GM21390 (cell line): ENCODE results near the gene PCDHA5.
"Not testable (repeated sequence)": the region's sequence is repeated elsewhere in the genome, so short reads cannot be mapped to it uniquely, and the experiment has no call there.

Experiments used
- ATAC-seq: cut with Tn5 transposase; IDR thresholded peaks from one replicate; pipeline ENCODE4 v1.9.1; 2021; ENCODE audit not compliant: unreplicated experiment

PCDHA5 gene

DNA sequence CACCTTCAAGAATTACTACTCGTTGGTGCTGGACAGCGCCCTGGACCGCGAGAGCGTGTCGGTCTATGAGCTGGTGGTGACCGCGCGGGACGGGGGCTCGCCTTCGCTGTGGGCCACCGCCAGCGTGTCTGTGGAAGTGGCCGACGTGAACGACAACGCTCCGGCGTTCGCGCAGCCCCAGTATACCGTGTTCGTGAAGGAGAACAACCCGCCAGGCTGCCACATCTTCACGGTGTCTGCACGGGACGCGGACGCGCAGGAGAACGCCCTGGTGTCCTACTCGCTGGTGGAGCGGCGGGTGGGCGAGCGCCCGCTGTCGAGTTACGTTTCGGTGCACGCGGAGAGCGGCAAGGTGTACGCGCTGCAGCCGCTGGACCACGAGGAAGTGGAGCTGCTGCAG, 1.6 kb downstream of the PCDHA5 start:
- ATAC-seq, result not testable (repeated sequence)

DNA sequence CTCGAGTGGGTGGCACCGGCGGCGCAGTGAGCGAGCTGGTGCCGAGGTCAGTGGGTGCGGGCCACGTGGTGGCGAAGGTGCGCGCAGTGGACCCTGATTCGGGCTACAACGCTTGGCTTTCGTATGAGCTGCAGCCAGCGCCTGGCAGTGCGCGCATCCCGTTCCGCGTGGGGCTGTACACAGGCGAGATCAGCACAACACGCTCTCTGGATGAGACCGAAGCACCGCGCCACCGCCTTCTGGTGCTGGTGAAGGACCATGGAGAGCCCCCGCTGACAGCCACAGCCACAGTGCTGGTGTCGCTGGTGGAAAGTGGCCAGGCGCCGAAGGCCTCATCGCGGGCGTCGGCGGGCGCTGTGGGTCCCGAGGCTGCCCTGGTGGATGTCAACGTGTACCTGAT, 2.1 kb downstream of the PCDHA5 start:
- no peak for ATAC-seq

DNA sequence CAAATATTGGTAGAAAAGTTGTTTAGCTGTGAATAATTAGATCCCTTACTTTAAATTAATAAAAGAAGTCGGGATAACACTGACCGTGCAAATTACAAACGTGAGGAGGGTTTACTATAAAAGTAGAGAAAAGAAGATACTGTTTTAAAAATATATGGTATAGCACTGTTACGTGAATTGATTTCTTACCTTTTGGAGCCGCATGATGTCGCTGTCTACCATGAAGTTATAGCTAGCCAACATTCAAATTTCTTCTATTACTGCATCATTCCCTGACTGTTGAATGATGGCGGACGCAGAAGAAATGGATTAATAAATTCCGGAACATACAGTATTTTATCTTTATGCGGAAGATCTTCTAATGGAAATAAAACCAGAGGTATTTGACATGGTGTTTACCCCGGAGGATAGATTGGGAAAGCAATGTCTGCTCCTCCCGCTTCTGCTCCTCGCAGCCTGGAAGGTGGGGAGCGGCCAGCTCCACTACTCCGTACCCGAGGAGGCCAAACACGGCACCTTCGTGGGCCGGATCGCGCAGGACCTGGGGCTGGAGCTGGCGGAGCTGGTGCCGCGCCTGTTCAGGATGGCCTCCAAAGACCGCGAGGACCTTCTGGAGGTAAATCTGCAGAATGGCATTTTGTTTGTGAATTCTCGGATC, 6.4 kb downstream of the PCDHA5 start, which contains the start of gene PCDHA6:
TSS of gene PCDHA6 (plus strand) at position 257 of the 658 bp plus-strand sequence. CDS start at position 389, 132 bp downstream.
- no peak for ATAC-seq

DNA sequence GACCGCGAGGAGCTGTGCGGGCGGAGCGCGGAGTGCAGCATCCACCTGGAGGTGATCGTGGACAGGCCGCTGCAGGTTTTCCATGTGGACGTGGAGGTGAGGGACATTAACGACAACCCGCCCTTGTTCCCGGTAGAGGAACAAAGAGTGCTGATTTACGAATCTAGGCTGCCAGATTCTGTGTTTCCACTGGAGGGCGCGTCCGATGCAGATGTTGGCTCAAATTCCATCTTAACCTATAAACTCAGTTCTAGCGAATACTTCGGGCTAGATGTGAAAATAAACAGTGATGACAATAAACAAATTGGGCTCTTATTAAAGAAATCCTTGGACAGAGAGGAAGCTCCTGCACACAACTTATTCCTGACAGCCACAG, 6.9 kb downstream of the PCDHA5 start:
- no peak for ATAC-seq

DNA sequence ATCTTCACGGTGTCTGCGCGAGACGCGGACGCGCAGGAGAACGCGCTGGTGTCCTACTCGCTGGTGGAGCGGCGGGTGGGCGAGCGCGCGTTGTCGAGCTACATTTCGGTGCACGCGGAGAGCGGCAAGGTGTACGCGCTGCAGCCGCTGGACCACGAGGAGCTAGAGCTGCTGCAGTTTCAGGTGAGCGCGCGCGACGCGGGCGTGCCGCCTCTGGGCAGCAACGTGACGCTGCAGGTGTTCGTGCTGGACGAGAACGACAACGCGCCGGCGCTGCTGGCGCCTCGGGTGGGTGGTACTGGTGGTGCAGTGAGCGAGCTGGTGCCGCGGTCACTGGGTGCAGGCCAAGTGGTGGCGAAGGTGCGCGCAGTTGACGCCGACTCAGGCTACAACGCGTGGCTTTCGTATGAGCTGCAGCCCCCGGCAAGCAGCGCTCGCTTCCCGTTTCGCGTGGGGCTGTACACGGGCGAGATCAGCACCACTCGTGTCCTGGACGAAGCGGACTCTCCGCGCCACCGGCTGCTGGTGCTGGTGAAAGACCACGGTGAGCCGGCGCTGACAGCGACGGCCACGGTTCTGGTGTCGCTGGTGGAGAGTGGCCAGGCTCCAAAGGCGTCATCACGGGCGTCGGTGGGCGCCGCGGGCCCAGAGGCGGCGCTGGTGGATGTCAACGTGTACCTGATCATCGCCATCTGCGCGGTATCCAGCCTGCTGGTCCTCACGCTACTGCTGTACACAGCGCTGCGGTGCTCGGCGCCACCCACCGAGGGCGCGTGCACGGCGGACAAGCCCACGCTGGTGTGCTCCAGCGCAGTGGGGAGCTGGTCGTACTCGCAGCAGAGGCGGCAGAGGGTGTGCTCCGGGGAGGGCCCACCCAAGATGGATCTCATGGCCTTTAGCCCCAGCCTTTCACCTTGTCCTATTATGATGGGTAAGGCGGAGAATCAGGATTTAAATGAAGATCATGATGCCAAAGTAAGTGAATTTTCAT, 8.4 kb downstream of the PCDHA5 start:
- not testable (repeated sequence) for ATAC-seq

DNA sequence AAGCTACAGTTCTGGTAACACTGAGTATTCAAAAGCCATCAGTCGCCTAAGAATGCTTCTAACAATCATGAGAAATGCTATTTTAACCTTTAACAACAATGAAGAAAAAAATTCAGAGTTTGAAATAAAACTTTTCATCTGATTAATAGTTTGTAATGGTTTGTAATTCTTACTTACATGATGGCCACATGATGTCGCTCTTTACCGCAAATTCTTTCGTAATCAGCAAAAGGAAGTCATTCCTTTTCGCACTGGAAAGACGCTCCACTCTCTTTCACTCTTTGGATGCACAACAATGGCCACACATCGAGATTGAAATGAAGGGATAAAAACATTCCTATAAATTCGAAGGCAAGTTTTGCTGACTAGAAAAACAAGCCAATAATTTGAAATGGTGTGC, 12.6 kb downstream of the PCDHA5 start, which contains the start of gene PCDHA7:
TSS of gene PCDHA7 (plus strand) at position 277 of the 400 bp plus-strand sequence. CDS start at position 392, 115 bp downstream.
- no peak for ATAC-seq

DNA sequence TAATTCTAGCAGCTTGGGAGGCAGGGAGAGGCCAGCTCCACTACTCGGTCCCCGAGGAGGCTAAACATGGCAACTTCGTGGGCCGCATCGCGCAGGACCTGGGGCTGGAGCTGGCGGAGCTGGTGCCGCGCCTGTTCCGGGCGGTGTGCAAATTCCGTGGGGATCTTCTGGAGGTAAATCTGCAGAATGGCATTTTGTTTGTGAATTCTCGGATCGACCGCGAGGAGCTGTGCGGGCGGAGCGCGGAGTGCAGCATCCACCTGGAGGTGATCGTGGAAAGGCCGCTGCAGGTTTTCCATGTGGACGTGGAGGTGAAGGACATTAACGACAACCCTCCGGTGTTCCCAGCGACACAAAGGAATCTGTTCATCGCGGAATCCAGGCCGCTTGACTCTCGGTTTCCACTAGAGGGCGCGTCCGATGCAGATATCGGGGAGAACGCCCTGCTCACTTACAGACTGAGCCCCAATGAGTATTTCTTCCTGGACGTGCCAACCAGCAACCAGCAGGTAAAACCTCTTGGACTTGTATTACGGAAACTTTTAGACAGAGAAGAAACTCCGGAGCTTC, 13.1 kb downstream of the PCDHA5 start:
- not testable (repeated sequence) for ATAC-seq

DNA sequence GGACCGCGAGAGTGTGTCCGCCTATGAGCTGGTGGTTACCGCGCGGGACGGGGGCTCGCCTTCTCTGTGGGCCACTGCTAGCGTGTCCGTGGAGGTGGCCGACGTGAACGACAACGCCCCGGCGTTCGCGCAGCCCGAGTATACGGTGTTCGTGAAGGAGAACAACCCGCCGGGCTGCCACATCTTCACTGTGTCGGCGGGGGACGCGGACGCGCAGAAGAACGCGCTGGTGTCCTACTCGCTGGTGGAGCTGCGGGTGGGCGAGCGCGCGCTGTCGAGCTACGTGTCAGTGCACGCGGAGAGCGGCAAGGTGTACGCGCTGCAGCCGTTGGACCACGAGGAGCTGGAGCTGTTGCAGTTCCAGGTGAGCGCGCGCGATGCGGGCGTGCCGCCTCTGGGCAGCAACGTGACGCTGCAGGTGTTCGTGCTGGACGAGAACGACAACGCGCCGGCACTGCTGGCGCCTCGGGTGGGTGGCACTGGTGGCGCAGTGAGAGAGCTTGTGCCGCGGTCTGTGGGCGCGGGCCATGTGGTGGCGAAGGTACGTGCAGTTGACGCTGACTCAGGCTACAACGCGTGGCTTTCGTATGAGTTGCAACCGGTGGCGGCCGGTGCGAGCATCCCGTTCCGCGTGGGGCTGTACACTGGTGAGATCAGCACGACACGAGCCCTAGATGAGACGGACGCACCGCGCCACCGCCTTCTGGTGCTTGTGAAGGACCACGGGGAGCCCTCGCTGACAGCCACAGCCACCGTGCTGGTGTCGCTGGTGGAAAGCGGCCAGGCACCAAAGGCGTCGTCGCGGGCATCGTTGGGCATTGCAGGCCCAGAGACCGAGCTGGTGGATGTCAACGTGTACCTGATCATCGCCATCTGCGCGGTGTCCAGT, 14.5 kb downstream of the PCDHA5 start:
- no peak for ATAC-seq

DNA sequence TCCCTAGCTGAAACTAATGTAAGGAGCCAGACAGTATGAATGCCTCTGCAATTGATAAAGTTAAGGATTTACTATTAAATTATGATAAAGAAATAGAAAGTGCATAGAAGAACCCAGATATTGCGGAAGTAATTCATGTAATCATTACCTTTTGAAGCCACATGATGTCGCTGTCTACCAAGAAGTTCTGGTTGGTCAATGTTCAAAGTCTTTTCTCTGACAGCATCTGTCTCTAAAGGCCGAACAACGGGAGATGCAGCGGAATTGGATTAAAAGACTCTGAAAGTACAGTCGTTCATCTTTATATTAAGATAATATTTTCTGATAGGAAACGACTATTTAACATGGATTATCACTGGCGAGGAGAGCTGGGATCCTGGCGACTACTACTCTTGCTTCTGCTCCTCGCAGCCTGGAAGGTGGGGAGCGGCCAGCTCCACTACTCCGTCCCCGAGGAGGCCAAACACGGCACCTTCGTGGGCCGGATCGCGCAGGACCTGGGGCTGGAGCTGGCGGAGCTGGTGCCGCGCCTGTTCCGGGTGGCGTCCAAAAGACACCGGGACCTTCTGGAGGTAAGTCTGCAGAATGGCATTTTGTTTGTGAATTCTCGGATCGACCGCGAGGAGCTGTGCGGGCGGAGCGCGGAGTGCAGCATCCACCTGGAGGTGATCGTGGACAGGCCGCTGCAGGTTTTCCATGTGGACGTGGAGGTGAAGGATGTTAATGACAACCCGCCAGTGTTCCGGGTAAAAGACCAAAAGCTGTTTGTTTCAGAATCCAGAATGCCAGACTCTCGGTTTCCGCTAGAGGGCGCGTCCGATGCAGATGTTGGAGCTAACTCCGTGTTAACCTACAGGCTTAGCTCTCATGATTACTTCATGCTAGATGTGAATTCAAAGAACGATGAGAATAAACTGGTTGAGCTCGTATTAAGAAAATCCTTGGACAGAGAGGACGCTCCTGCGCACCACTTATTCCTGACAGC, 19.9 kb downstream of the PCDHA5 start, which contains the start of gene PCDHA8:
TSS of gene PCDHA8 (plus strand) at position 210 of the 985 bp plus-strand sequence. CDS start at position 345, 135 bp downstream.
- no peak for ATAC-seq

DNA sequence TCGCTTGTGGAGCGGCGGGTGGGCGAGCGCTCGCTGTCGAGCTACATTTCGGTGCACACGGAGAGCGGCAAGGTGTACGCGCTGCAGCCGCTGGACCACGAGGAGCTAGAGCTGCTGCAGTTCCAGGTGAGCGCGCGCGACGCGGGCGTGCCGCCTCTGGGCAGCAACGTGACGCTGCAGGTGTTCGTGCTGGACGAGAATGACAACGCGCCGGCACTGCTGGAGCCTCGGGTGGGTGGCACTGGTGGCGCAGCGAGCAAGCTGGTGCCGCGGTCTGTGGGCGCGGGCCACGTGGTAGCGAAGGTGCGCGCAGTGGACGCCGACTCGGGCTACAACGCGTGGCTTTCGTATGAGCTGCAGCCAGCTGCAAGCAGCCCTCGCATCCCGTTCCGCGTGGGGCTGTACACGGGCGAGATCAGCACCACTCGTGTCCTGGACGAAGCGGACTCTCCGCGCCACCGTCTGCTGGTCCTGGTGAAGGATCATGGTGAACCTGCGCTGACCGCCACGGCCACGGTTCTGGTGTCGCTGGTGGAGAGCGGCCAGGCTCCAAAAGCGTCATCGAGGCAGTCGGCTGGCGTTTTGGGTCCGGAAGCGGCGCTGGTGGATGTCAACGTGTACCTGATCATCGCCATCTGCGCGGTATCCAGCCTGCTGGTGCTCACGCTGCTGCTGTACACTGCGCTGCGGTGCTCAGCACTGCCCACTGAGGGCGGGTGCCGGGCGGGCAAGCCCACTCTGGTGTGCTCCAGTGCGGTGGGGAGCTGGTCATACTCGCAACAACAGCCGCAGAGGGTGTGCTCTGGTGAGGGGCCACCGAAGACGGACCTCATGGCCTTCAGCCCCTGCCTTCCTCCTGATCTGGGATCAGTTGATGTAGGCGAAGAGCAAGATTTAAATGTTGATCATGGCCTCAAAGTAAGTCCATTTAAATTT, 21.7 kb downstream of the PCDHA5 start:
- ATAC-seq, result no peak

DNA sequence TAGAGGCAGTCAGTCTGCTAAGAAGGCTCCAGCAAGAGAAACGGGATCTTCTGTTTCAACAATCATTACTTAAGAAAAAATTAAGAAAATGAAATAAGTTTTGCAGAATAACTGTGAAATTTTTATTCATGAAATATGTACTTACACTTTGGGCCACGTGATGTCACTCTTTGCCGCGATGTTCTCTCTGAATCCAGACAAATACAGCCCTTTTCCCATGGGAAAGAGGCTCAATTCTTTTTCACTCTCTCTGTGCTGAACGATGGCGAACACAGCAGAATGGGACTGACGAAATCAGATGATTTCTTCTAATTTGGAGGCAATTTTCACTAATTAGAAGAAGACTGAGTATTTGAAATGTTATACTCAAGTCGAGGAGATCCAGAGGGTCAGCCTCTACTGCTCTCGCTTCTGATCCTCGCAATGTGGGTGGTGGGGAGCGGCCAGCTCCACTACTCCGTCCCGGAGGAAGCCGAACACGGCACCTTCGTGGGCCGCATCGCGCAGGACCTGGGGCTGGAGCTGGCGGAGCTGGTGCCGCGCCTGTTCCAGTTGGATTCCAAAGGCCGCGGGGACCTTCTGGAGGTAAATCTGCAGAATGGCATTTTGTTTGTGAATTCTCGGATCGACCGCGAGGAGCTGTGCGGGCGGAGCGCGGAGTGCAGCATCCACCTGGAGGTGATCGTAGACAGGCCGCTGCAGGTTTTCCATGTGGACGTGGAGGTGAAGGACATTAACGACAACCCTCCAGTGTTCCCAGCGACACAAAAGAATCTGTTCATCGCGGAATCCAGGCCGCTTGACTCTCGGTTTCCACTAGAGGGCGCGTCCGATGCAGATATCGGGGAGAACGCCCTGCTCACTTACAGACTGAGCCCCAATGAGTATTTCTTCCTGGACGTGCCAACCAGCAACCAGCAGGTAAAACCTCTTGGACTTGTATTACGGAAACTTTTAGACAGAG, 27.0 kb downstream of the PCDHA5 start, which contains the start of gene PCDHA9:
TSS of gene PCDHA9 (plus strand) at position 244 of the 964 bp plus-strand sequence. CDS start at position 358, 114 bp downstream.
- ATAC-seq, result not testable (repeated sequence)

DNA sequence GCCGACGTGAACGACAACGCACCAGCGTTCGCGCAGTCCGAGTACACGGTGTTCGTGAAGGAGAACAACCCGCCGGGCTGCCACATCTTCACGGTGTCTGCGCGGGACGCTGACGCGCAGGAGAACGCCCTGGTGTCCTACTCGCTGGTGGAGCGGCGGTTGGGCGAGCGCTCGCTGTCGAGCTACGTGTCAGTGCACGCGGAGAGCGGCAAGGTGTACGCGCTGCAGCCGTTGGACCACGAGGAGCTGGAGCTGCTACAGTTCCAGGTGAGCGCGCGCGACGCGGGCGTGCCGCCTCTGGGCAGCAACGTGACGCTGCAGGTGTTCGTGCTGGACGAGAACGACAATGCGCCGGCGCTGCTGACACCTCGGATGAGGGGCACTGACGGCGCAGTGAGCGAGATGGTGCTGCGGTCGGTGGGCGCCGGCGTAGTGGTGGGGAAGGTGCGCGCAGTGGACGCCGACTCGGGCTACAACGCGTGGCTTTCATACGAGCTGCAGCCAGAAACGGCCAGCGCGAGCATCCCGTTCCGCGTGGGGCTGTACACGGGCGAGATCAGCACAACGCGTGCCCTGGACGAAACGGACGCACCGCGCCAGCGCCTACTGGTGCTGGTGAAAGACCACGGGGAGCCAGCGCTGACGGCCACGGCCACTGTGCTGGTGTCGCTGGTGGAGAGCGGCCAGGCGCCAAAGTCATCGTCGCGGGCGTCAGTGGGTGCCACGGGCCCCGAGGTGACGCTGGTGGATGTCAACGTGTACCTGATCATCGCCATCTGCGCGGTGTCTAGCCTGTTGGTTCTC, 28.6 kb downstream of the PCDHA5 start:
- not testable (repeated sequence) for ATAC-seq

DNA sequence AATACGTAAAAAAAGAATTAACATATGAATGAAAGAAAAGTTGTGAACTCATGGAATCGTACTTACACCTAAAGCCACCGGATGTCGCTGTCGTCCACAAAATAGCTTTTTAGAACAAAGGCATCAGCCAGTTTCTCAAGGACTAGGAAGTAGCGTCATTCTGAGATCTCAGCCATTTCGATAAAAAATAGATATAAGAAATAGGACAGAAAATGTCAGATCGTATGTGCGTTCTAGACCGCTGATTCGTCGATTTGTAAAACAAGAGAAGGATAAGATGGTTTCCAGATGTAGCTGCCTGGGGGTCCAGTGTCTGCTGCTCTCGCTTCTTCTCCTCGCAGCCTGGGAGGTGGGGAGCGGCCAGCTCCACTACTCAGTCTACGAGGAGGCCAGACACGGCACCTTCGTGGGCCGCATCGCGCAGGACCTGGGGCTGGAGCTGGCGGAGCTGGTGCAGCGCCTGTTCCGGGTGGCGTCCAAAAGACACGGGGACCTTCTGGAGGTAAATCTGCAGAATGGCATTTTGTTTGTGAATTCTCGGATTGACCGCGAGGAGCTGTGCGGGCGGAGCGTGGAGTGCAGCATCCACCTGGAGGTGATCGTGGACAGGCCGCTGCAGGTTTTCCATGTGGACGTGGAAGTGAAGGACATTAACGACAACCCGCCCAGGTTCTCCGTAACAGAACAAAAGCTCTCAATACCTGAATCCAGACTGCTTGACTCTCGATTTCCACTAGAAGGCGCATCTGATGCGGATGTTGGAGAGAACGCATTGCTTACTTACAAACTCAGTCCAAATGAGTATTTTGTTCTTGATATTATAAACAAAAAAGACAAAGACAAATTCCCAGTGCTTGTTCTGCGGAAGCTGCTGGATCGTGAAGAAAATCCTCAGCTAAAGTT, 34.6 kb downstream of the PCDHA5 start, which contains the start of gene PCDHA10:
TSS of gene PCDHA10 (plus strand) at position 126 of the 903 bp plus-strand sequence. CDS start at position 278, 152 bp downstream.
- no peak for ATAC-seq

DNA sequence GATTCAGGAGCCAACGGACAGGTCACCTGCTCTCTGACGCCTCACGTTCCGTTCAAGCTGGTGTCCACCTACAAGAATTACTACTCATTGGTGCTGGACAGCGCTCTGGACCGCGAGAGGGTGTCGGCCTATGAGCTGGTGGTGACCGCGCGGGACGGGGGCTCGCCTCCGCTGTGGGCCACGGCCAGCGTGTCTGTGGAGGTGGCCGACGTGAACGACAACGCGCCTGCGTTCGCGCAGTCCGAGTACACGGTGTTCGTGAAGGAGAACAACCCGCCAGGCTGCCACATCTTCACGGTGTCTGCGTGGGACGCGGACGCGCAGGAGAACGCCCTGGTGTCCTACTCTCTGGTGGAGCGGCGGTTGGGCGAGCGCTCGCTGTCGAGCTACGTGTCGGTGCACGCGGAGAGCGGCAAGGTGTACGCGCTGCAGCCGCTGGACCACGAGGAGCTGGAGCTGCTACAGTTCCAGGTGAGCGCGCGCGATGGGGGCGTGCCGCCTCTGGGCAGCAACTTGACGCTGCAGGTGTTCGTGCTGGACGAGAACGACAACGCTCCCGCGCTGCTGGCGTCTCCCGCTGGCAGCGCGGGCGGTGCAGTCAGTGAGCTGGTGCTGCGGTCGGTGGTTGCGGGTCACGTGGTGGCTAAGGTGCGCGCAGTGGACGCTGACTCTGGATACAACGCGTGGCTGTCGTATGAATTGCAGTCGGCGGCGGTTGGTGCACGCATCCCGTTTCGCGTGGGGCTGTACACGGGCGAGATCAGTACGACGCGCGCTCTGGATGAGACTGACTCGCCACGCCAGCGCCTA, 36.0 kb downstream of the PCDHA5 start:
- ATAC-seq, result no peak
